SK-N-MC (cell line): ENCODE data around the gene SAPCD1.

Source experiments
- EZH2 ChIP-seq: fragments of 200-600 bp; sonication (generic); IDR thresholded peaks from one replicate; pipeline ENCODE4 v1.6.1; 2017; ENCODE audit warnings: antibody characterized with exemption
- POLR2AphosphoS5 ChIP-seq: IDR thresholded peaks from 2 replicates; pipeline ENCODE4 v1.6.1; 2012; ENCODE audit warnings: mild to moderate bottlenecking, low read depth, low read length, borderline replicate concordance

GRCh38 chr6:31775184-31775583 is 12.7 kb downstream of the SAPCD1 start:
- no peak for TF ChIP-seq EZH2
- no peak for TF ChIP-seq POLR2AphosphoS5
